Stomach (tissue), 4 donors: ENCODE measurements around the gene STIM1.

ENCODE experiments used
- CTCF ChIP-seq, 7 experiments: fragments of 450-650 bp in 4 of 7; fragments of 200-600 bp in 3 of 7; sonication (generic) in 3 of 7; IDR thresholded peaks; one replicate each; pipeline ENCODE4 v1.5.1; 2016 to 2019; ENCODE audit warnings: antibody characterized with exemption in 7 of 7, control low read depth in 2 of 7, mild to moderate bottlenecking in 1 of 7
- EP300 ChIP-seq: sonication (generic); formaldehyde crosslinking; IDR thresholded peaks from one replicate; pipeline ENCODE4 v1.6.1; 2017; ENCODE audit warnings: antibody characterized with exemption
- POLR2A ChIP-seq, 4 donors: fragments of 450-650 bp; IDR thresholded peaks; one replicate each; pipeline ENCODE4 v1.6.1; 2016; ENCODE audit warnings: antibody characterized with exemption in 4 of 4, control low read depth in 2 of 4, mild to moderate bottlenecking in 1 of 4, moderate library complexity in 1 of 4
- POLR2AphosphoS5 ChIP-seq, 3 donors: sonication (generic); formaldehyde crosslinking; IDR thresholded peaks; one replicate each; pipeline ENCODE4 v1.6.1; 2016; ENCODE audit warnings: antibody characterized with exemption in 3 of 3

GRCh38 chr11:3936517-3936916 is 81.1 kb downstream of the STIM1 start:
- TF ChIP-seq CTCF (IDR thresholded peaks at IDR 0.05): no peak
- TF ChIP-seq EP300: no peak
- TF ChIP-seq POLR2AphosphoS5 (IDR thresholded peaks at IDR 0.05): no peak
- no peak for TF ChIP-seq POLR2A (IDR thresholded peaks at IDR 0.05)
